T-helper 1 cell treated with Interleukin-12 subunit alpha and Interleukin-12 subunit beta and Interleukin-4 antibody, amounts not matched to agents 30 μg/mL and 1 μg/mL, for 36 hours (primary cell): ENCODE measurements around the gene HDC.

Experiments used
- H3K27ac Mint-ChIP-seq: one replicate; pipeline ENCODE4 v1.8.0; 2021; ENCODE audit warnings: mild to moderate bottlenecking, mixed read lengths
- H3K27me3 Mint-ChIP-seq: one replicate; pipeline ENCODE4 v1.8.0; 2021; ENCODE audit warnings: low read depth, mixed read lengths
- H3K36me3 Mint-ChIP-seq: one replicate; pipeline ENCODE4 v1.8.0; 2021; ENCODE audit warnings: low read depth, mixed read lengths
- H3K4me1 Mint-ChIP-seq: one replicate; pipeline ENCODE4 v1.8.0; 2021; ENCODE audit warnings: low read depth, mixed read lengths
- H3K4me3 Mint-ChIP-seq: one replicate; pipeline ENCODE4 v1.8.0; 2021; ENCODE audit warnings: mild to moderate bottlenecking, moderate library complexity, mixed read lengths
- H3K9me3 Mint-ChIP-seq: one replicate; pipeline ENCODE4 v1.8.0; 2021; ENCODE audit warnings: mixed read lengths

HDC gene

GRCh38 chr15:50227076-50227475, 38.5 kb downstream of the HDC start:
- Mint-ChIP-seq H3K4me3 (no peak overlapping the region), H3K4me1 (peaks cover 1% of the 10 kb centered on the region), H3K27me3 (no peaks in the 10 kb centered on the region), H3K9me3 (no peaks in the 10 kb centered on the region), H3K27ac (no peak overlapping the region), H3K36me3 (peaks cover 41% of the 10 kb centered on the region)

GRCh38 chr15:50225938-50226337, 39.6 kb downstream of the HDC start:
- peaks cover 1% of the 10 kb centered on the region for H3K4me1 Mint-ChIP-seq
- no peak overlapping the region for H3K4me3 Mint-ChIP-seq
- no peaks in the 10 kb centered on the region for H3K27me3 Mint-ChIP-seq
- peaks cover 41% of the 10 kb centered on the region for H3K36me3 Mint-ChIP-seq
- no peak overlapping the region for H3K27ac Mint-ChIP-seq
- no peaks in the 10 kb centered on the region for H3K9me3 Mint-ChIP-seq

- no peak overlapping the region for H3K27ac Mint-ChIP-seq
- H3K9me3 Mint-ChIP-seq = no peaks in the 10 kb centered on the region
- peaks cover 37% of the 10 kb centered on the region for H3K36me3 Mint-ChIP-seq
Observed at GRCh38 chr15:50225057-50225456, 40.5 kb downstream of the HDC start.

GRCh38 chr15:50224606-50225005, 40.9 kb downstream of the HDC start:
- H3K27me3 Mint-ChIP-seq = no peaks in the 10 kb centered on the region
- H3K4me1 Mint-ChIP-seq = no peaks in the 10 kb centered on the region
- H3K4me3 Mint-ChIP-seq = no peak overlapping the region
- peaks cover 37% of the 10 kb centered on the region for H3K36me3 Mint-ChIP-seq
- no peak overlapping the region for H3K27ac Mint-ChIP-seq
- no peaks in the 10 kb centered on the region for H3K9me3 Mint-ChIP-seq

More at GRCh38 chr15:50225057-50225456, 40.5 kb downstream of the HDC start:
- no peak overlapping the region for H3K4me3 Mint-ChIP-seq
- H3K27me3 Mint-ChIP-seq = no peaks in the 10 kb centered on the region
- H3K4me1 Mint-ChIP-seq = no peaks in the 10 kb centered on the region

- Mint-ChIP-seq H3K36me3 (peaks cover 24% of the 10 kb centered on the region), H3K9me3 (no peaks in the 10 kb centered on the region), H3K27me3 (no peaks in the 10 kb centered on the region), H3K27ac (peak overlapping the region; percentile 26), H3K4me3 (no peak overlapping the region), H3K4me1 (peaks cover 2% of the 10 kb centered on the region)
Observed at GRCh38 chr15:50222181-50222580, 43.3 kb downstream of the HDC start.

- no peak overlapping the region for H3K4me3 Mint-ChIP-seq
- peaks cover 29% of the 10 kb centered on the region for H3K36me3 Mint-ChIP-seq
- H3K9me3 Mint-ChIP-seq = no peaks in the 10 kb centered on the region
- no peaks in the 10 kb centered on the region for H3K27me3 Mint-ChIP-seq
- H3K27ac Mint-ChIP-seq = no peak overlapping the region
- peaks cover 2% of the 10 kb centered on the region for H3K4me1 Mint-ChIP-seq
Observed at GRCh38 chr15:50219820-50220219, 45.7 kb downstream of the HDC start.

- Mint-ChIP-seq H3K4me1 (peaks cover 5% of the 10 kb centered on the region), H3K9me3 (no peaks in the 10 kb centered on the region), H3K4me3 (no peak overlapping the region), H3K36me3 (peaks cover 30% of the 10 kb centered on the region), H3K27ac (no peak overlapping the region), H3K27me3 (no peaks in the 10 kb centered on the region)
Observed at GRCh38 chr15:50218691-50219090, 46.8 kb downstream of the HDC start.

GRCh38 chr15:50218291-50218690, 47.2 kb downstream of the HDC start:
- Mint-ChIP-seq H3K9me3 (peaks cover under 1% of the 10 kb centered on the region), H3K36me3 (peaks cover 27% of the 10 kb centered on the region), H3K27ac (no peak overlapping the region), H3K4me1 (peaks cover 7% of the 10 kb centered on the region), H3K27me3 (no peaks in the 10 kb centered on the region), H3K4me3 (no peak overlapping the region)

GRCh38 chr15:50210462-50211157, 54.9 kb downstream of the HDC start:
- Mint-ChIP-seq H3K27me3 (no peaks in the 10 kb centered on the region), H3K4me3 (no peak overlapping the region), H3K27ac (no peak overlapping the region), H3K9me3 (peaks cover 21% of the 10 kb centered on the region), H3K36me3 (peaks cover 75% of the 10 kb centered on the region), H3K4me1 (peaks cover 20% of the 10 kb centered on the region)

GRCh38 chr15:50209809-50210208, 55.7 kb downstream of the HDC start:
- H3K36me3 Mint-ChIP-seq = peaks cover 74% of the 10 kb centered on the region
- peaks cover 21% of the 10 kb centered on the region for H3K9me3 Mint-ChIP-seq
- H3K4me3 Mint-ChIP-seq = no peak overlapping the region
- no peak overlapping the region for H3K27ac Mint-ChIP-seq
- peaks cover 20% of the 10 kb centered on the region for H3K4me1 Mint-ChIP-seq
- H3K27me3 Mint-ChIP-seq = no peaks in the 10 kb centered on the region

GRCh38 chr15:50206020-50206419, 59.5 kb downstream of the HDC start:
- Mint-ChIP-seq H3K4me1 (peaks cover 11% of the 10 kb centered on the region), H3K27me3 (no peaks in the 10 kb centered on the region), H3K9me3 (peaks cover 4% of the 10 kb centered on the region), H3K4me3 (no peak overlapping the region), H3K36me3 (peaks cover 68% of the 10 kb centered on the region), H3K27ac (no peak overlapping the region)

- H3K4me1 Mint-ChIP-seq = peaks cover 2% of the 10 kb centered on the region
- H3K27me3 Mint-ChIP-seq = no peaks in the 10 kb centered on the region
- no peak overlapping the region for H3K27ac Mint-ChIP-seq
- no peaks in the 10 kb centered on the region for H3K9me3 Mint-ChIP-seq
- peaks cover 47% of the 10 kb centered on the region for H3K36me3 Mint-ChIP-seq
- H3K4me3 Mint-ChIP-seq = no peak overlapping the region
Observed at GRCh38 chr15:50202003-50202402, 63.5 kb downstream of the HDC start.

- H3K27me3 Mint-ChIP-seq = no peaks in the 10 kb centered on the region
- H3K36me3 Mint-ChIP-seq = peaks cover 32% of the 10 kb centered on the region
- H3K4me3 Mint-ChIP-seq = no peak overlapping the region
- no peaks in the 10 kb centered on the region for H3K9me3 Mint-ChIP-seq
- peak overlapping the region; percentile 12 for H3K27ac Mint-ChIP-seq
- peaks cover 36% of the 10 kb centered on the region for H3K4me1 Mint-ChIP-seq
Observed at GRCh38 chr15:50192926-50193620, 72.5 kb downstream of the HDC start.

- H3K4me1 Mint-ChIP-seq = peaks cover 39% of the 10 kb centered on the region
- H3K27me3 Mint-ChIP-seq = no peaks in the 10 kb centered on the region
- no peak overlapping the region for H3K27ac Mint-ChIP-seq
- no peak overlapping the region for H3K4me3 Mint-ChIP-seq
- H3K9me3 Mint-ChIP-seq = no peaks in the 10 kb centered on the region
- peaks cover 33% of the 10 kb centered on the region for H3K36me3 Mint-ChIP-seq
Observed at GRCh38 chr15:50192164-50192563, 73.4 kb downstream of the HDC start.
